ENCODE measurements around the gene MYO5B.

MYO5B gene

GRCh38 chr18:50073319-50073718 lies 121.6 kb downstream of the MYO5B start:
- in situ Hi-C loops (cut with HindIII; ENCODE audit: low sequenced_read_pairs), result no loop called here
- TF ChIP-seq, protein P1, sequence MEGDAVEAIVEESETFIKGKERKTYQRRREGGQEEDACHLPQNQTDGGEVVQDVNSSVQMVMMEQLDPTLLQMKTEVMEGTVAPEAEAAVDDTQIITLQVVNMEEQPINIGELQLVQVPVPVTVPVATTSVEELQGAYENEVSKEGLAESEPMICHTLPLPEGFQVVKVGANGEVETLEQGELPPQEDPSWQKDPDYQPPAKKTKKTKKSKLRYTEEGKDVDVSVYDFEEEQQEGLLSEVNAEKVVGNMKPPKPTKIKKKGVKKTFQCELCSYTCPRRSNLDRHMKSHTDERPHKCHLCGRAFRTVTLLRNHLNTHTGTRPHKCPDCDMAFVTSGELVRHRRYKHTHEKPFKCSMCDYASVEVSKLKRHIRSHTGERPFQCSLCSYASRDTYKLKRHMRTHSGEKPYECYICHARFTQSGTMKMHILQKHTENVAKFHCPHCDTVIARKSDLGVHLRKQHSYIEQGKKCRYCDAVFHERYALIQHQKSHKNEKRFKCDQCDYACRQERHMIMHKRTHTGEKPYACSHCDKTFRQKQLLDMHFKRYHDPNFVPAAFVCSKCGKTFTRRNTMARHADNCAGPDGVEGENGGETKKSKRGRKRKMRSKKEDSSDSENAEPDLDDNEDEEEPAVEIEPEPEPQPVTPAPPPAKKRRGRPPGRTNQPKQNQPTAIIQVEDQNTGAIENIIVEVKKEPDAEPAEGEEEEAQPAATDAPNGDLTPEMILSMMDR (IDR thresholded peaks at IDR 0.05; ENCODE audit: low read depth, low read length, missing control alignments), result no peak
- H3K4me3 ChIP-seq (ENCODE audit: low read depth, low read length), result no peak overlapping the region
- DNase-seq (ENCODE audit: low read depth), result no peak

DNA sequence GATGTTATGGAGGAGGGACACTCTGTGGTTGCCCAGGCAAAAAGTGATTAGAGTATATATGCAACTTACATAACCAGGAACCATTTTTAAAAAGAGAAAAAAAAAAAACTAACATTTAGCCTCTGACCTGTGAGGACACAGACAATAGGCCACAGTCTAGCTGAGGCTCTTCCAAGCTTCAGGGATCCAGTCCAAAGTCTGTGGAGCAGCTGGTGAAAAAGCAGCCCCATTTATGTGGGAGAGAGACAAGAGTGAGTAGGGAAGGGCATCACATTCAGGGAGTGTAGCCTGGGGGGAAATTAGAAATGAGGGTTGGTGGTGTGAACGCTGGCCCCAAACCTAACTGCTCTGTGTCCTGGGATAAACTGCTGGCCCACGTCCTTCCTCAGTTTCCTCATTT lies 122.8 kb downstream of the MYO5B start:
- no peak overlapping the region for H3K4me3 ChIP-seq (ENCODE audit: low read depth, low read length)
- DNase-seq (ENCODE audit: low read depth), result no peak
- TF ChIP-seq, protein P1 (IDR thresholded peaks at IDR 0.05; ENCODE audit: low read depth, low read length, missing control alignments), result no peak
- in situ Hi-C loops (cut with HindIII; ENCODE audit: low sequenced_read_pairs), result no loop called here

DNA sequence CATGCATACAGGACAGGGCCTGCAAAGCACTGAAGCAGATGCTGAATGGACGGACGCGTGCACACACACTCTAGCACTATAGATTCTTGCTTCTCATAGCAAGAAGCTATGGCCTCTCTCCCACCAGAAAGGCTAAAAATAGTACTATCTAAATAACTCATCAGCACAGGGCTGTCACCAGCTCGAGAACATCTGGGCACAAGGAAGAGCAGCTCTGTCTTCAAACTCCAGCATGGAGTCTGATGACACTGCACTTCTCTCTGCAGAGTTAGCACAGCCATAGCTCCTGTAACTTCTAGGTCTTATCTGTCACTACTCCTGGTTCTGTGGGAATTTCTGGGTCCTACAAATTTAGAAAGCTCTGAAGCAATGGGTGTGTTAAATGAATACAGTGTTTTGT lies 123.5 kb downstream of the MYO5B start:
- TF ChIP-seq, protein P1 (IDR thresholded peaks at IDR 0.05; ENCODE audit: low read depth, low read length, missing control alignments), result no peak
- DNase-seq (ENCODE audit: low read depth), result no peak
- H3K4me3 ChIP-seq (ENCODE audit: low read depth, low read length), result no peak overlapping the region
- in situ Hi-C loops (cut with HindIII; ENCODE audit: low sequenced_read_pairs), result no loop called here

DNA sequence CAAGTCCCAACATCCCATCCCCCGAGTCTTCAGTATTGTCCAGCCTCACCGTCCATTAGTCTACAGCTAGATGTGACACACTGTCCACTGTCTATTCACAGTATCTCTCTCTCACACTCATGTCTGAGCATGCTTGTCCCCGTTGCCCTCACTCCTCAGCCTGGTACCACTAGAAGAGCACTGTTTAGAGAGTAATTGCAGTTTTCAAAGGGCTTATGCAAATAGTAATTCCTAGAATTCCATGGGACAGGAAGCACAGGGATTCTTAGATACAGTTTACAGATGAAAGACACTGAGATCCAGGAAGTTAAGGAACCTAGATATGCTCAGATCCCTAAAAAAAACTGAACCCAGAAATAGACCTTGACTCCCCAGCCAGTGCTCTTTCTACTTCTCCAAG lies 125.5 kb downstream of the MYO5B start:
- in situ Hi-C loops (cut with HindIII; ENCODE audit: low sequenced_read_pairs), result no loop called here
- TF ChIP-seq, protein P1 (IDR thresholded peaks at IDR 0.05; ENCODE audit: low read depth, low read length, missing control alignments), result no peak
- no peak overlapping the region for H3K4me3 ChIP-seq (ENCODE audit: low read depth, low read length)
- DNase-seq (ENCODE audit: low read depth), result no peak

DNA sequence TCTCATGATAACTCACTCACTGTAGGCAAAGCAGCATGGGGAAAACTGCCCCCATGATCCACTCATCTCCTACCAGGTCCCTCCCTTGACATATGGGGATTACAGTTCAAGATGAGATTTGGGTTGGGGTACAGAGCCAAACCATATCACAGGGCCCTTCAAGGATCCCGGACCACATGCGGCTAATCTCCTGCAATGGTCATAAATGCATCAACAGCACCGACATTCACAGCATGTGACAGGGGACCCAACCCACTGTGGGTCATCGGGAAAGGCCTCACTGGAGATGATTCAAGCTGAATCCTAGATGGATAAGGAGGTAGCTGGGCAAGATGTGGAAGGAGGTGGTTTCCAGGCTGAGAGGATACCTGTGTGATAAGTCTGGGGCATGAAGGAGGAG lies 129.4 kb downstream of the MYO5B start:
- DNase-seq (ENCODE audit: low read depth), result no peak
- in situ Hi-C loops (cut with HindIII; ENCODE audit: low sequenced_read_pairs), result no loop called here
- TF ChIP-seq, protein P1 (IDR thresholded peaks at IDR 0.05; ENCODE audit: low read depth, low read length, missing control alignments), result no peak
- H3K4me3 ChIP-seq (ENCODE audit: low read depth, low read length), result no peak overlapping the region

- no peak overlapping the region for H3K4me3 ChIP-seq (ENCODE audit: low read depth, low read length)
- TF ChIP-seq, protein P1 (IDR thresholded peaks at IDR 0.05; ENCODE audit: low read depth, low read length, missing control alignments), result no peak
- DNase-seq (ENCODE audit: low read depth), result no peak
- in situ Hi-C loops (cut with HindIII; ENCODE audit: low sequenced_read_pairs), result no loop called here
Measured at GRCh38 chr18:50065039-50065438, 129.9 kb downstream of the MYO5B start.
